ENCODE data around the gene EFEMP1.

Gene EFEMP1

DNA sequence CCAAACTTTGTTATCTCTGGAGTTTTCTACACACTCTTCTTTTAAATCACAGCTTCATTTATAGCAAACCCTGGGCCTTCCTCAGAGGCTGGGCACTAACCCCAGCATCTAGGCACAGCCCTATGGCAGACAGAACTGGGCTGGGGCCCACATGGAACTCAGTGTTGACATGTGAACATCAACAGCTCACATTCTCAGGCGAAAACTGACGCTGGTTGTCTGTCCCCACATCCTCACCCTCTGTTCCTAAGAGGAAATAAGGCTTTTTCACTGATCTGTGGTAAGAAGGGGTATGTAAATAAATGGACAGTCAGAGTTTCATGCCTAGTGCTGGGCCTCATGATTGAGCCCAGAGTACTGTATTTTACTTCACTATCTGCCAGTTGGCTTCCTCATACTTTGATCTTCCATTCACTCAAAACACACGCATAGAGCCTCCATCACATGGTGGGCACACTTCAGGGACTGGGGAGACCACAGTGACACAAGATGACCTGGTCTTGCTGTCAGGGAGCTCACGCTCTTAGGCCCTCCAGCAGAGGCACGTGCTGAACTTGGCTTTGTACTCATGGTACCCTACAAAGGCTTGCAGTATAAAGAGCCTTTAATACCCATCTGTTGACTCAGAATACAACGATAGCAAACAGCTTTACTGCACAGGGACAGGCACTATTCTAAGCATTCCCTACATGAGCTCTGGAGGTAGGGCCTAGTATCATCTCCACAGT lies 43.0 kb downstream of the EFEMP1 start:
- H3K4me3 ChIP-seq (ENCODE audit: low read depth, low read length): no peak overlapping the region
- in situ Hi-C loops (cut with HindIII; ENCODE audit: low sequenced_read_pairs): no loop called here
- TF ChIP-seq, protein P1, sequence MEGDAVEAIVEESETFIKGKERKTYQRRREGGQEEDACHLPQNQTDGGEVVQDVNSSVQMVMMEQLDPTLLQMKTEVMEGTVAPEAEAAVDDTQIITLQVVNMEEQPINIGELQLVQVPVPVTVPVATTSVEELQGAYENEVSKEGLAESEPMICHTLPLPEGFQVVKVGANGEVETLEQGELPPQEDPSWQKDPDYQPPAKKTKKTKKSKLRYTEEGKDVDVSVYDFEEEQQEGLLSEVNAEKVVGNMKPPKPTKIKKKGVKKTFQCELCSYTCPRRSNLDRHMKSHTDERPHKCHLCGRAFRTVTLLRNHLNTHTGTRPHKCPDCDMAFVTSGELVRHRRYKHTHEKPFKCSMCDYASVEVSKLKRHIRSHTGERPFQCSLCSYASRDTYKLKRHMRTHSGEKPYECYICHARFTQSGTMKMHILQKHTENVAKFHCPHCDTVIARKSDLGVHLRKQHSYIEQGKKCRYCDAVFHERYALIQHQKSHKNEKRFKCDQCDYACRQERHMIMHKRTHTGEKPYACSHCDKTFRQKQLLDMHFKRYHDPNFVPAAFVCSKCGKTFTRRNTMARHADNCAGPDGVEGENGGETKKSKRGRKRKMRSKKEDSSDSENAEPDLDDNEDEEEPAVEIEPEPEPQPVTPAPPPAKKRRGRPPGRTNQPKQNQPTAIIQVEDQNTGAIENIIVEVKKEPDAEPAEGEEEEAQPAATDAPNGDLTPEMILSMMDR (IDR thresholded peaks at IDR 0.05; ENCODE audit: low read depth, low read length): no peak
- no peak for DNase-seq (ENCODE audit: low read depth, low spot score)

DNA sequence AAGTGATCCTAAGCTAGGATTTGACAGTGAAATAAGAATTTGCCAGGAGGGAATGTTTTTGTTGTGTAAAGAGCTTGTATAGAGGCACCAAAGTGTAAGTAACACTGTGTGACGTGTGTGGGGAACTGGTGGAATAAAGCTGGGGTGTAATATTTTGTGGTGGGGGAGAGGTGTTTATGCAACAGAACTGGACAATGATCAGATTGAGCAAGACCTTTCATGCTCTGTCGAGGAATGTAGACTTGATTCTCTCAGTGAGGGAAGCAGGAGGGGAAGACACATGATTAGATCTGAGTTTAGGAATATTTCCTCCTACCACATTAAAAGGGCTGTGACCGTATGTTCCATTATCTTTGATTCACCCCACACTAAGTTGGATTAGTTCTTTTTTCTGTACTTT lies 43.6 kb downstream of the EFEMP1 start:
- no peak for DNase-seq (ENCODE audit: low read depth, low spot score)
- TF ChIP-seq, protein P1 (IDR thresholded peaks at IDR 0.05; ENCODE audit: low read depth, low read length): no peak

DNA sequence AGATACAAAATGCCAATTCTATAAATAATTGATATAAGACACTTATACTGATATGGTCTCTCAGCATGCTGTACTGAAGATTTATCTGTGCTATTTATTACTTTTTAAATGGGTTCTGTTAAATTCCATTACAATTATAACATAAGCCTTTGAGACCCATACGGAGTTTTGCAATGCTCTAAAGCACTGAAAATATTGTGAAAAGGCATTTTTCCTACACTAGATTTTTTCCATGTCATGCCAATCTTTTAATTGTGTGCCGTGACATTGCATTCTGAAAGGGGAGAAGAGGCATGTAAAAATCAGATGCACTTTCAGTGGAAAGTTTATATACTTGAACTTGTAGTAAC lies 46.5 kb downstream of the EFEMP1 start:
- TF ChIP-seq, protein P1 (IDR thresholded peaks at IDR 0.05; ENCODE audit: low read depth, low read length): no peak
- no peak for DNase-seq (ENCODE audit: low read depth, low spot score)
- in situ Hi-C loops (cut with HindIII; ENCODE audit: low sequenced_read_pairs): no loop called here
- no peak overlapping the region for H3K4me3 ChIP-seq (ENCODE audit: low read depth, low read length)

More for the DNA sequence above, 43.6 kb downstream of the EFEMP1 start:
- in situ Hi-C loops (cut with HindIII; ENCODE audit: low sequenced_read_pairs): no loop called here
- no peak overlapping the region for H3K4me3 ChIP-seq (ENCODE audit: low read depth, low read length)

DNA sequence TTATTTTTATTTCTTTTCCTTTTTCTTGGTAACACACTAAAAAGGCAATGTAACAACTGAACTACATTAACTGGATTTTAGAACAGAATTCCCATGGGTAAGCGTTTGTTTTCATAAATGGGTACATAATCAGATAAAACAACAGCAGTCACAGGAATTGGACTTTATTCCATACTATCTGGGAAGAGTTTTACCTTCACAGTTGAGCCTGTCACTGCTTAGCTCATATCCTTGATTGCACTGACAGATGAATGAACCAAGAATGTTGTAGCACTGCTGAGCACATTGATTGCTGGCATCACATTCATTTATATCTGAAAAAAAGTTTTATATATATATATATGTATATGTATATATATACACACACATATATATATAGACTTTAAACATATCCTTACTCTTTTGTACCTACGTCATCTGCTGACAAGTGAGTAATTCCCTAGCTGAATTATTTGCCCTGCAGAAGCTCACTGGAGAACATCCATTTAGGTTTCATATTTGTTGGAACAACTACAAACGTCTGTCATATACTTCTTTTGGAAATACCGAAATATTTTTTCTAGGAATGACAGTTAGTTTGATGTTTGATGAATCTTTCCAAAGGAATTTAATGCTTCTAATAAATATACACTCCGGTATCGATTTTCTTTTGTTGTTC lies 47.0 kb downstream of the EFEMP1 start:
- TF ChIP-seq, protein P1 (IDR thresholded peaks at IDR 0.05; ENCODE audit: low read depth, low read length): no peak

DNA sequence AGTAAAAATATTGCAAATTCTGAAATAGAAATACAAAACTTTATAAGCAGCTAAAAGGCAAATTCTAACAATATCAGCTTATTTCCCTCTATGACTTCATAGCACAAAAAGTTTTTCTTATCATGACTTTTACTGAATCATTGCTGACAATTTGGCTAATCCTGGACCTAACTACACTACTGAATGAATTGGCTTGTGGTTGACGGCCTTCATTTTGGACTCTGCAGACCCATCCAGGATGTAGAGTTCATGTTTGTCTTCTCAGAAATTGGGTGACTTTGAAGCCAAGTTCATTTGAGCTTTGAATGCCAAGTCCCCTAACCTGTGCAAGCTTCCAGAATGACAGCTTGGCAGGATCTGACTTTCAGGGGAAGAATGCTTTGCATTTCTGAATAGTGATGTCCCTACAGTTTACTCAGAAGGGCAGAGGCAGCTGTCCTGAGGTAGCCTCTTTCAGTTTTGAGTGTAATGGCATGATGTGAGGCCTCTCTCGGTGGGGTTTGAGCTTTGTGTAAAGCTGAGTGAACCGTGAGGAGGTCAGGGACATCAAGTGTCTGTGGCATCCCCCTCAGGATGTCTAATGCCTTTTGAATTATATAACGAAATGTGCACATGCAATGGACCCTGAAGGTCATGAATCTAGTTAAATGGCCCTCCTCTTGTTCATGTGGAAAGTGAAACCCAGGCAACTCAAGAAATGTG lies 48.0 kb downstream of the EFEMP1 start:
- TF ChIP-seq, protein P1 (IDR thresholded peaks at IDR 0.05; ENCODE audit: low read depth, low read length): no peak
- no peak overlapping the region for H3K4me3 ChIP-seq (ENCODE audit: low read depth, low read length)
- in situ Hi-C loops (cut with HindIII; ENCODE audit: low sequenced_read_pairs): no loop called here
- peak; percentile 55 for DNase-seq (ENCODE audit: low read depth, low spot score)

More for the DNA sequence above, 47.0 kb downstream of the EFEMP1 start:
- DNase-seq (ENCODE audit: low read depth, low spot score): no peak
- in situ Hi-C loops (cut with HindIII; ENCODE audit: low sequenced_read_pairs): no loop called here
- no peak overlapping the region for H3K4me3 ChIP-seq (ENCODE audit: low read depth, low read length)

DNA sequence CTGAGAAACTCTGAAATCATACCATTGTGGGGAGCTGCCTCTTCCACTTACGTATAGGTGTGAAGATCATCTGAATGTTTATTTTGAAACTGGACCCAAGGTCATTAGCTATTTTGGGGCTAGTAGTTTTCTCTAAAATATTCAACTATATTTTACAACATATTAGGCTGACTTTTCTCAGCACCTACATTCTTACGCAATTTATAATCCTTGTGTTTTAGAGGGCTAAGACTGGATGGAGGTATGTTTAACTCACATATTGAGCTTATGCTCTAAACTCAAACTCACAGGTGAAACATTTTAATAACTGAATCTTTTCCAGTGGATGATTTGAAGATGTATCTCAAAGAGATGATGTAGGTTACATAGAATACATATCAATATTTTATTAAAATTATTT lies 49.2 kb downstream of the EFEMP1 start:
- no peak overlapping the region for H3K4me3 ChIP-seq (ENCODE audit: low read depth, low read length)
- no peak for DNase-seq (ENCODE audit: low read depth, low spot score)
- TF ChIP-seq, protein P1 (IDR thresholded peaks at IDR 0.05; ENCODE audit: low read depth, low read length): no peak
- in situ Hi-C loops (cut with HindIII; ENCODE audit: low sequenced_read_pairs): no loop called here

Measured in astrocyte of the spinal cord (primary cell).